B cell (primary cell): ENCODE results near the gene LRRC37A. TPM values are rescaled to one million over a fixed set of nuclear protein-coding genes. Genes with fewer than 3 reads are reported as not detected.
A peak's percentile ranks its signal among the peaks of the same experiment; 100 is the strongest.
"Not testable (repeated sequence)": the region's sequence is repeated elsewhere in the genome, so short reads cannot be mapped to it uniquely, and the experiment has no call there.

Experiments used
- ATAC-seq: fragments of 200-7000 bp; cut with Tn5 transposase; one replicate; pipeline ENCODE4 v1.10.0; 2021; ENCODE audit warnings: low read depth, mild to moderate bottlenecking, moderate number of reproducible peaks, moderate library complexity
- CTCF ChIA-PET: fragments of 350-600 bp; sonication (Branson Sonifier 250); formaldehyde crosslinking; loops from one replicate; lab custom pipeline; 2021; ENCODE audit warnings: antibody characterized with exemption, inconsistent platforms; lab: Charles Lee
- POLR2A ChIA-PET: fragments of 350-600 bp; sonication (Branson Sonifier 250); formaldehyde crosslinking; loops from one replicate; lab custom pipeline; 2021; ENCODE audit warnings: antibody characterized with exemption; lab: Charles Lee
- DNase-seq: peaks from one replicate; pipeline ENCODE4 v3.0.0; 2013
- H2AFZ ChIP-seq: 2 replicates; pipeline ENCODE4 v1.6.1; 2012; ENCODE audit warnings: mild to moderate bottlenecking, low read depth, low read length; ENCODE audit not compliant: insufficient read depth, poor library complexity, severe bottlenecking
- H3K27ac ChIP-seq, 2 donors: 1 replicate in 1 of 2; 2 replicates in 1 of 2; pipeline ENCODE4 v1.5.1; 2012 to 2013; ENCODE audit warnings: low read length in 2 of 2, mild to moderate bottlenecking in 2 of 2, moderate library complexity in 1 of 2
- H3K27me3 ChIP-seq, 4 experiments: fragments of 200-600 bp in 1 of 4; sonication (generic) in 1 of 4; replicated peaks in 1 of 4; 1 replicate in 2 of 4; 2 replicates in 2 of 4; pipeline versions ENCODE4 v1.6.1 to v1.7.0; 2013 to 2016; ENCODE audit warnings: low read length in 3 of 4, mild to moderate bottlenecking in 2 of 4, mixed read lengths in 1 of 4, moderate library complexity in 1 of 4; ENCODE audit not compliant: insufficient read depth in 4 of 4, control insufficient read depth in 3 of 4; ENCODE audit errors: control extremely low read depth in 1 of 4
- H3K36me3 ChIP-seq, 2 experiments: replicated peaks in 1 of 2; 1 replicate in 1 of 2; 2 replicates in 1 of 2; pipeline versions ENCODE4 v1.6.1 to v1.7.1; 2013; ENCODE audit warnings: low read length in 1 of 2; ENCODE audit not compliant: insufficient read depth in 2 of 2, control insufficient read depth in 1 of 2; ENCODE audit errors: control extremely low read depth in 1 of 2, extremely low read depth in 1 of 2
- H3K4me1 ChIP-seq, 2 donors: fragments of 200-600 bp in 1 of 2; sonication (generic) in 1 of 2; 1 replicate in 1 of 2; 2 replicates in 1 of 2; pipeline versions ENCODE4 v1.5.1 to v1.6.1; 2013 to 2017; ENCODE audit warnings: low read length in 2 of 2; ENCODE audit not compliant: control insufficient read depth in 2 of 2, insufficient read depth in 2 of 2
- H3K4me2 ChIP-seq: replicated peaks from 2 replicates; pipeline ENCODE3; 2012; ENCODE audit warnings: mild to moderate bottlenecking, low read depth, low read length; ENCODE audit not compliant: poor library complexity, severe bottlenecking
- H3K4me3 ChIP-seq, 5 experiments: fragments of 200-600 bp in 1 of 5; sonication (generic) in 1 of 5; 1 replicate in 3 of 5; 2 replicates in 2 of 5; pipeline versions ENCODE4 v1.5.1 to v1.7.0; 2011 to 2016; ENCODE audit warnings: low read length in 4 of 5, mild to moderate bottlenecking in 4 of 5, low read depth in 2 of 5, control low read depth in 1 of 5, moderate library complexity in 1 of 5; ENCODE audit not compliant: insufficient read depth in 1 of 5; ENCODE audit errors: control extremely low read depth in 1 of 5, extremely low read depth in 1 of 5
- H3K79me2 ChIP-seq: fragments of 200-600 bp; sonication (generic); one replicate; pipeline ENCODE4 v1.6.0; 2016; ENCODE audit warnings: low read length; ENCODE audit not compliant: control insufficient read depth, insufficient read depth
- H3K9ac ChIP-seq: fragments of 200-600 bp; sonication (generic); 2 replicates; pipeline ENCODE4 v1.6.1; 2017; ENCODE audit warnings: mild to moderate bottlenecking, low read length, moderate library complexity
- H3K9me3 ChIP-seq, 3 donors: one replicate each; pipeline versions ENCODE4 v1.6.1 to v1.7.1; 2013; ENCODE audit warnings: low read length in 2 of 3; ENCODE audit not compliant: control insufficient read depth in 2 of 3, insufficient read depth in 1 of 3; ENCODE audit errors: control extremely low read depth in 1 of 3
- H4K20me1 ChIP-seq: 2 replicates; pipeline ENCODE4 v1.6.0; 2012; ENCODE audit warnings: mild to moderate bottlenecking, low read length; ENCODE audit not compliant: insufficient read depth, control insufficient read depth, poor library complexity, severe bottlenecking
- H3K27ac Mint-ChIP-seq: one replicate; pipeline ENCODE4 v1.8.0; 2021; ENCODE audit warnings: mixed read lengths
- H3K27me3 Mint-ChIP-seq: one replicate; pipeline ENCODE4 v1.8.0; 2021; ENCODE audit warnings: mixed read lengths
- H3K4me1 Mint-ChIP-seq: one replicate; pipeline ENCODE4 v1.8.0; 2021; ENCODE audit warnings: mixed read lengths
- H3K4me3 Mint-ChIP-seq: one replicate; pipeline ENCODE4 v1.8.0; 2021; ENCODE audit warnings: mixed read lengths
- H3K9me3 Mint-ChIP-seq: one replicate; pipeline ENCODE4 v1.8.0; 2022; ENCODE audit warnings: mixed read lengths; ENCODE audit not compliant: insufficient read depth
- CTCF ChIP-seq: fragments of 200-600 bp; IDR thresholded peaks from one replicate; pipeline ENCODE4 v1.8.0; 2022; ENCODE audit warnings: antibody characterized with exemption, mild to moderate bottlenecking
- WGBS: methylation state at CpG from one replicate; pipeline ENCODE4 v1.1.5; 2013; ENCODE audit warnings: missing lambda C conversion rate; ENCODE audit not compliant: insufficient coverage; 5-methylcytosine and 5-hydroxymethylcytosine counted together
- intact Hi-C: fragments of 100-400 bp; cut with micrococcal nuclease; formaldehyde crosslinking; loops from one replicate; pipeline ENCODE4 v1.10.0; 2022
- polyA plus RNA-seq: library from polyadenylated mRNA; depleted of rRNA; stranded (reverse); fragments of >200 nt; gene quantifications from 2 replicates; pipeline ENCODE4 v1.2.3, GENCODE V29; 2012
- total RNA-seq, 2 donors: library from RNA; stranded (reverse); fragments of 120-200 nt in 1 of 2; gene quantifications; 1 replicate in 1 of 2; 2 replicates in 1 of 2; pipeline versions ENCODE4 v1.2.3 to v1.2.4, GENCODE V29; 2013 to 2022

The LRRC37A gene
- total and polyA plus RNA-seq, 2 donors (not counting 1 experiment from before 2014, with no cell fraction given): 2.7 to 22.1 TPM

GRCh38 chr17:46286764-46287221, 8.1 kb upstream of the LRRC37A start:
- H3K4me3 ChIP-seq, H3K4me2 ChIP-seq, H4K20me1 ChIP-seq, H3K9me3 Mint-ChIP-seq, H3K27me3 Mint-ChIP-seq, H3K79me2 ChIP-seq, H3K27me3 ChIP-seq, H3K27ac ChIP-seq, intact Hi-C loops, POLR2A ChIA-PET, H3K36me3 ChIP-seq, H3K9me3 ChIP-seq, H3K9ac ChIP-seq: not testable (repeated sequence)
- Histone ChIP-seq H3K4me1 (peaks cover 15 to 20% of the 10 kb centered on the region in 2 donors), H2AFZ (peak overlapping the region; percentile 58)
- TF ChIP-seq CTCF: peak; percentile 93
- ATAC-seq (peak; percentile 68), DNase-seq (peak; percentile 82)
- Mint-ChIP-seq H3K4me3 (peak overlapping the region; percentile 0), H3K4me1 (peaks cover 27% of the 10 kb centered on the region), H3K27ac (peak overlapping the region; percentile 2)
- WGBS: 0% methylated on average over 3 of the region's 3 CpGs
- CTCF ChIA-PET: interaction anchor here (0.6 to 2.2 kb wide), 9 partner anchors 15 to 707 kb away, joined by 3 to 11 read pairs (median 4); no protein-coding TSS in a partner anchor

- POLR2A ChIA-PET: interaction anchor here (0.6 kb wide), 1 partner anchor 257 kb away, joined by 4 read pairs; no protein-coding TSS in a partner anchor
These were observed 7.3 kb upstream of the LRRC37A start for GRCh38 chr17:46287587-46287986.

GRCh38 chr17:46290906-46291546, 3.9 kb upstream of the LRRC37A start:
- WGBS: no CpG with 5 or more reads among the region's 4 CpGs
- CTCF ChIA-PET: not testable (repeated sequence)

More at GRCh38 chr17:46287587-46287986, 7.3 kb upstream of the LRRC37A start:
- intact Hi-C loops, ATAC-seq, H3K27ac Mint-ChIP-seq, H3K4me3 ChIP-seq, DNase-seq, H3K27ac ChIP-seq, H3K27me3 Mint-ChIP-seq, H3K36me3 ChIP-seq, H4K20me1 ChIP-seq, H3K9me3 ChIP-seq, H2AFZ ChIP-seq, H3K79me2 ChIP-seq, H3K4me3 Mint-ChIP-seq, H3K9ac ChIP-seq, H3K9me3 Mint-ChIP-seq, H3K27me3 ChIP-seq, H3K4me2 ChIP-seq: not testable (repeated sequence)
- peaks cover 29% of the 10 kb centered on the region for H3K4me1 Mint-ChIP-seq
- 96% methylated on average over 6 of the region's 7 CpGs for WGBS
- CTCF ChIA-PET: interaction anchor here (0.6 to 2.2 kb wide), 3 partner anchors 21 to 283 kb away, joined by 3 to 9 read pairs (median 4); no protein-coding TSS in a partner anchor
- H3K4me1 ChIP-seq: peaks cover 16 to 20% of the 10 kb centered on the region in 2 donors

More at GRCh38 chr17:46290906-46291546, 3.9 kb upstream of the LRRC37A start:
- H3K9ac ChIP-seq: peak overlapping the region; percentile 36
- ATAC-seq: peak; percentile 95
- H3K27me3 ChIP-seq, H2AFZ ChIP-seq, intact Hi-C loops, H3K36me3 ChIP-seq, H3K9me3 Mint-ChIP-seq, H3K79me2 ChIP-seq, H4K20me1 ChIP-seq, H3K9me3 ChIP-seq, H3K27me3 Mint-ChIP-seq: not testable (repeated sequence)
- peak; percentile 61 for DNase-seq
- Mint-ChIP-seq H3K27ac (peak overlapping the region; percentile 86), H3K4me3 (peak overlapping the region; percentile 59), H3K4me1 (peaks cover 29% of the 10 kb centered on the region)
- H3K4me2 ChIP-seq: peak overlapping the region; percentile 52
- H3K4me1 ChIP-seq: peaks cover 16 to 20% of the 10 kb centered on the region in 2 donors
- POLR2A ChIA-PET: interaction anchor here (0.7 kb wide), 1 partner anchor 146 kb away, joined by 3 read pairs; no protein-coding TSS in a partner anchor
- H3K27ac ChIP-seq: peak overlapping the region; percentile 57 to 74
- H3K4me3 ChIP-seq: peak overlapping the region in 2 of 5 experiments; percentile 11 to 15
